Panc1 (cell line): ENCODE measurements around the gene C1orf105. TPM values are rescaled to one million over a fixed set of nuclear protein-coding genes. Genes with fewer than 3 reads are reported as not detected.

Source experiments
- ATAC-seq: fragments of 200-7000 bp; cut with Tn5 transposase; 2 replicates; pipeline ENCODE4 v1.9.1; 2020; ENCODE audit warnings: mild to moderate bottlenecking, moderate library complexity
- BruUV-seq: library from RNA; stranded (reverse); fragments of 400-500 nt; replicated peaks from 2 replicates; lab custom pipeline; 2021; lab: Mats Ljungman, UMichigan
- CTCF ChIA-PET: fragments of 300-600 bp; sonication (Branson Sonifier 250); formaldehyde crosslinking; loops from one replicate; lab custom pipeline; 2022; ENCODE audit warnings: antibody characterized with exemption; lab: Charles Lee
- POLR2A ChIA-PET: fragments of 300-600 bp; sonication (Branson Sonifier 250); formaldehyde crosslinking; loops from one replicate; lab custom pipeline; 2022; ENCODE audit warnings: antibody characterized with exemption; lab: Charles Lee
- DNase-seq: peaks from one replicate; pipeline ENCODE4 v3.0.0-alpha.2; 2010; ENCODE audit warnings: low read depth, low spot score
- H3K27ac ChIP-seq: 2 replicates; pipeline ENCODE4 v1.5.1; 2011; ENCODE audit warnings: mild to moderate bottlenecking, low read length, inconsistent platforms
- H3K27me3 ChIP-seq: fragments of 200-500 bp; sonication (Bioruptor generic); 2 replicates; pipeline ENCODE4 v1.6.0; 2014; ENCODE audit warnings: low read length, inconsistent platforms; ENCODE audit not compliant: control insufficient read depth, insufficient read depth
- H3K36me3 ChIP-seq: fragments of 200-500 bp; sonication (Bioruptor generic); 2 replicates; pipeline ENCODE4 v1.5.1; 2014; ENCODE audit warnings: inconsistent platforms, mild to moderate bottlenecking, low read length, moderate library complexity; ENCODE audit not compliant: control insufficient read depth, insufficient read depth
- H3K4me1 ChIP-seq: 2 replicates; pipeline ENCODE4 v1.5.1; 2011; ENCODE audit warnings: inconsistent platforms, mild to moderate bottlenecking, low read length, moderate library complexity; ENCODE audit not compliant: control insufficient read depth, insufficient read depth
- H3K4me3 ChIP-seq, 2 experiments: 2 replicates each; pipeline ENCODE4 v1.5.1; 2011 to 2012; ENCODE audit warnings: low read depth in 2 of 2, low read length in 2 of 2, mild to moderate bottlenecking in 2 of 2, inconsistent platforms in 1 of 2, moderate library complexity in 1 of 2
- H3K9me3 ChIP-seq: fragments of 200-500 bp; sonication (Bioruptor generic); 2 replicates; pipeline ENCODE4 v1.5.1; 2014; ENCODE audit warnings: low read depth, mild to moderate bottlenecking, inconsistent platforms, low read length, moderate library complexity; ENCODE audit not compliant: control insufficient read depth, insufficient read depth
- CTCF ChIP-seq: fragments of 450-650 bp; IDR thresholded peaks from 2 replicates; pipeline ENCODE4 v1.5.1; 2017; ENCODE audit warnings: mild to moderate bottlenecking
- POLR2AphosphoS5 ChIP-seq: IDR thresholded peaks from 2 replicates; pipeline ENCODE4 v1.6.1; 2012; ENCODE audit warnings: mild to moderate bottlenecking, low read depth, low read length, moderate library complexity
- SIN3A ChIP-seq: IDR thresholded peaks from 2 replicates; pipeline ENCODE4 v1.6.1; 2012; ENCODE audit warnings: low read depth, mild to moderate bottlenecking, low read length, moderate library complexity, borderline replicate concordance; ENCODE audit not compliant: insufficient read depth
- TCF7L2 ChIP-seq: IDR thresholded peaks from 2 replicates; pipeline ENCODE4 v1.6.1; 2011; ENCODE audit warnings: mild to moderate bottlenecking, low read depth, low read length, inconsistent platforms
- in situ Hi-C: cut with HindIII; loops from 2 replicates; pipeline ENCODE4 v1.10.0; 2016; ENCODE audit warnings: low sequenced_read_pairs, low pct_unique_long_range_greater_than_20kb
- intact Hi-C: fragments of 100-400 bp; cut with micrococcal nuclease; formaldehyde crosslinking; loops from one replicate; pipeline ENCODE4 v1.10.0; 2022; ENCODE audit not compliant: unreplicated experiment
- total RNA-seq: library from RNA; stranded (reverse); gene quantifications from one replicate; pipeline ENCODE4 v1.2.1, GENCODE V29; 2021; ENCODE audit not compliant: unreplicated experiment
- TF ChIP-seq, protein P1 (sequence below), 2 experiments: IDR thresholded peaks; 2 replicates each; pipeline ENCODE4 v1.6.1; 2011 to 2012; ENCODE audit warnings: low read depth in 2 of 2, control low read depth in 1 of 2, low read length in 1 of 2, mild to moderate bottlenecking in 1 of 2, moderate library complexity in 1 of 2; ENCODE audit not compliant: insufficient read depth in 1 of 2

Gene C1orf105
- total RNA-seq, 1 experiment from 2014 or later = not detected

GRCh38 chr1:172453607-172454006, 33.1 kb downstream of the C1orf105 start:
- no peaks in the 10 kb centered on the region for H3K27me3 ChIP-seq
- ChIA-PET CTCF (interaction anchor here (0.7 kb wide), 1 partner anchor 526 kb away, joined by 3 read pairs; no protein-coding TSS in a partner anchor), POLR2A (no interaction called here)
- H3K4me3 ChIP-seq = no peak overlapping the region
- peaks cover 26% of the 10 kb centered on the region for H3K4me1 ChIP-seq
- DNase-seq (no peak), ATAC-seq (no peak)
- TF ChIP-seq TCF7L2 = no peak
- TF ChIP-seq, protein P1, sequence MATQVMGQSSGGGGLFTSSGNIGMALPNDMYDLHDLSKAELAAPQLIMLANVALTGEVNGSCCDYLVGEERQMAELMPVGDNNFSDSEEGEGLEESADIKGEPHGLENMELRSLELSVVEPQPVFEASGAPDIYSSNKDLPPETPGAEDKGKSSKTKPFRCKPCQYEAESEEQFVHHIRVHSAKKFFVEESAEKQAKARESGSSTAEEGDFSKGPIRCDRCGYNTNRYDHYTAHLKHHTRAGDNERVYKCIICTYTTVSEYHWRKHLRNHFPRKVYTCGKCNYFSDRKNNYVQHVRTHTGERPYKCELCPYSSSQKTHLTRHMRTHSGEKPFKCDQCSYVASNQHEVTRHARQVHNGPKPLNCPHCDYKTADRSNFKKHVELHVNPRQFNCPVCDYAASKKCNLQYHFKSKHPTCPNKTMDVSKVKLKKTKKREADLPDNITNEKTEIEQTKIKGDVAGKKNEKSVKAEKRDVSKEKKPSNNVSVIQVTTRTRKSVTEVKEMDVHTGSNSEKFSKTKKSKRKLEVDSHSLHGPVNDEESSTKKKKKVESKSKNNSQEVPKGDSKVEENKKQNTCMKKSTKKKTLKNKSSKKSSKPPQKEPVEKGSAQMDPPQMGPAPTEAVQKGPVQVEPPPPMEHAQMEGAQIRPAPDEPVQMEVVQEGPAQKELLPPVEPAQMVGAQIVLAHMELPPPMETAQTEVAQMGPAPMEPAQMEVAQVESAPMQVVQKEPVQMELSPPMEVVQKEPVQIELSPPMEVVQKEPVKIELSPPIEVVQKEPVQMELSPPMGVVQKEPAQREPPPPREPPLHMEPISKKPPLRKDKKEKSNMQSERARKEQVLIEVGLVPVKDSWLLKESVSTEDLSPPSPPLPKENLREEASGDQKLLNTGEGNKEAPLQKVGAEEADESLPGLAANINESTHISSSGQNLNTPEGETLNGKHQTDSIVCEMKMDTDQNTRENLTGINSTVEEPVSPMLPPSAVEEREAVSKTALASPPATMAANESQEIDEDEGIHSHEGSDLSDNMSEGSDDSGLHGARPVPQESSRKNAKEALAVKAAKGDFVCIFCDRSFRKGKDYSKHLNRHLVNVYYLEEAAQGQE (IDR thresholded peaks at IDR 0.05; ENCODE audit: insufficient read depth in 1 of 2, low read depth in 2 of 2, low read length in 1 of 2) = no peak
- TF ChIP-seq CTCF = no peak
- TF ChIP-seq POLR2AphosphoS5 = no peak
- no peak for TF ChIP-seq SIN3A
- H3K9me3 ChIP-seq = no peaks in the 10 kb centered on the region
- H3K27ac ChIP-seq = no peak overlapping the region
- in situ Hi-C loops (no loop called here), intact Hi-C loops (no loop called here)
- no peaks in the 10 kb centered on the region for H3K36me3 ChIP-seq
- no TSS peak for BruUV-seq

DNA sequence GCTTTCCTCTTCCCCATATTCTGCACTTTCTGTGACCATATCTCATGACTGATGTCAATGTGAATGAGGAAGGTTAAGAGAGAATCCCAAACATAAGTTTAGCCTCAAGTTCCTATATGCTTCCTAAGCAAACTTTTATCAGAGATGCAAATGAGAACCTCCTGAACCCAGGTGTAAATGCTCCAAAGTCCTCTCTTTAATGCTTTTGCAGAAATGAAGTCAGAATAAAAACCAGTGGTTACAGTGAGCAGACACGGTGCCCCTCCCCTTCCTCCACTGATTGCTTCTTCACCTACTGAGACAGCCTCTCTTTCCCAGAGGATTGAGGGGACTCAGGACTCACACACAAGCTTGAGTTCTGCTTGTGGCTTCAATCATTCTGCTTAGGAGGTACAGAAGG, 35.0 kb downstream of the C1orf105 start:
- CTCF ChIA-PET = interaction anchor here (0.6 kb wide), 1 partner anchor 577 kb away, joined by 3 read pairs; no protein-coding TSS in a partner anchor
- Histone ChIP-seq H3K27me3 (no peaks in the 10 kb centered on the region; the same call in 1 of the 2 replicates), H3K4me1 (peaks cover 10% of the 10 kb centered on the region), H3K36me3 (no peaks in the 10 kb centered on the region), H3K27ac (no peak overlapping the region), H3K9me3 (no peaks in the 10 kb centered on the region), H3K4me3 (no peak overlapping the region)
- DNase-seq = no peak
- no TSS peak for BruUV-seq
- intact Hi-C loops = no loop called here
- in situ Hi-C loops = no loop called here
- no peak for ATAC-seq
- POLR2A ChIA-PET = no interaction called here
- TF ChIP-seq CTCF (no peak), SIN3A (no peak), TCF7L2 (no peak), POLR2AphosphoS5 (no peak)
- TF ChIP-seq, protein P1 (IDR thresholded peaks at IDR 0.05; ENCODE audit: insufficient read depth in 1 of 2, low read depth in 2 of 2, low read length in 1 of 2) = no peak
